Sigmoid colon (tissue), 4 donors: Measurements from ENCODE around the gene ABLIM2.

Experiments used
- CTCF ChIP-seq, 4 experiments: fragments of 450-650 bp in 3 of 4; fragments of 200-600 bp in 1 of 4; IDR thresholded peaks; one replicate each; pipeline ENCODE4 v1.5.1; 2016 to 2019; ENCODE audit warnings: antibody characterized with exemption in 4 of 4, mild to moderate bottlenecking in 3 of 4, moderate library complexity in 2 of 4
- POLR2AphosphoS5 ChIP-seq, 4 donors: sonication (generic); formaldehyde crosslinking; IDR thresholded peaks; one replicate each; pipeline ENCODE4 v1.6.1; 2017; ENCODE audit warnings: antibody characterized with exemption in 4 of 4

- TF ChIP-seq POLR2AphosphoS5 (IDR thresholded peaks at IDR 0.05): no peak
- TF ChIP-seq CTCF (IDR thresholded peaks at IDR 0.05): no peak
Observed at GRCh38 chr4:7943211-7943610, 215.4 kb downstream of the ABLIM2 start.
